GM21576 (cell line): Measurements from ENCODE around the gene ZNF385C.

Experiments
- ATAC-seq: cut with Tn5 transposase; IDR thresholded peaks from one replicate; pipeline ENCODE4 v1.9.1; 2021; ENCODE audit warnings: mild to moderate bottlenecking, moderate library complexity; ENCODE audit not compliant: unreplicated experiment

The ZNF385C gene

GRCh38 chr17:42109086-42109485, 10.8 kb upstream of the ZNF385C start:
- no peak for ATAC-seq

- ATAC-seq = peak; percentile 67
Observed at GRCh38 chr17:42107597-42108576, 9.6 kb upstream of the ZNF385C start.

- ATAC-seq = no peak
Observed at GRCh38 chr17:42107124-42107523, 8.9 kb upstream of the ZNF385C start.

GRCh38 chr17:42106009-42106408, 7.7 kb upstream of the ZNF385C start:
- ATAC-seq = no peak

- no peak for ATAC-seq
Observed at GRCh38 chr17:42104264-42104663, 6.0 kb upstream of the ZNF385C start.

- ATAC-seq = no peak
Observed at GRCh38 chr17:42103221-42103954, 5.1 kb upstream of the ZNF385C start.

- ATAC-seq = no peak
Observed at GRCh38 chr17:42101513-42102292, 3.4 kb upstream of the ZNF385C start.

GRCh38 chr17:42098730-42099399, 592 bp upstream of the ZNF385C start:
- ATAC-seq = no peak

- ATAC-seq = no peak
Observed at GRCh38 chr17:42096360-42097111, 1.7 kb downstream of the ZNF385C start.

GRCh38 chr17:42094375-42095069, 3.8 kb downstream of the ZNF385C start:
- no peak for ATAC-seq

GRCh38 chr17:42092939-42093338, 5.3 kb downstream of the ZNF385C start:
- no peak for ATAC-seq

- ATAC-seq = no peak
Observed at GRCh38 chr17:42090964-42091790, 7.1 kb downstream of the ZNF385C start.

GRCh38 chr17:42088736-42089135, 9.5 kb downstream of the ZNF385C start:
- ATAC-seq = no peak

- ATAC-seq = no peak
Observed at GRCh38 chr17:42087736-42088705, 10.3 kb downstream of the ZNF385C start.

GRCh38 chr17:42087042-42087701, 11.1 kb downstream of the ZNF385C start:
- ATAC-seq = no peak

GRCh38 chr17:42081516-42082129, 16.6 kb downstream of the ZNF385C start:
- no peak for ATAC-seq
